Measurements from ENCODE around the gene PLIN4. TPM values are rescaled to one million over a fixed set of nuclear protein-coding genes. Genes with fewer than 3 reads are reported as not detected.

The PLIN4 gene
- total RNA-seq, 1 donor from 2014 or later, result 4.1 TPM

- TF ChIP-seq CTCF (IDR thresholded peaks at IDR 0.05), result no peak
- no peak overlapping the region for H3K27ac ChIP-seq
- H3K9me3 ChIP-seq, result no peaks in the 10 kb centered on the region
- ATAC-seq (no peak), DNase-seq (no peak)
- no peaks in the 10 kb centered on the region for H3K36me3 ChIP-seq
- H3K4me1 ChIP-seq, result no peaks in the 10 kb centered on the region
- H3K27me3 ChIP-seq, result no peaks in the 10 kb centered on the region
- intact Hi-C loops (cut with DNase I), result no loop called here
- H3K4me3 ChIP-seq, result no peak overlapping the region
Observed at GRCh38 chr19:4508698-4509097, 9.6 kb downstream of the PLIN4 start.

- Histone ChIP-seq H3K27me3 (no peaks in the 10 kb centered on the region), H3K4me3 (no peak overlapping the region), H3K27ac (no peak overlapping the region), H3K4me1 (no peaks in the 10 kb centered on the region), H3K9me3 (no peaks in the 10 kb centered on the region), H3K36me3 (no peaks in the 10 kb centered on the region)
- intact Hi-C loops (cut with DNase I), result no loop called here
- DNase-seq, result no peak
- no peak for TF ChIP-seq CTCF (IDR thresholded peaks at IDR 0.05)
- no peak for ATAC-seq
Observed at GRCh38 chr19:4507804-4508203, 10.5 kb downstream of the PLIN4 start.

GRCh38 chr19:4507150-4507452 is 11.2 kb downstream of the PLIN4 start:
- peaks cover 6% of the 10 kb centered on the region for H3K36me3 ChIP-seq
- H3K4me1 ChIP-seq, result no peaks in the 10 kb centered on the region
- H3K27ac ChIP-seq, result no peak overlapping the region
- intact Hi-C loops (cut with DNase I), result no loop called here
- H3K9me3 ChIP-seq, result no peaks in the 10 kb centered on the region
- DNase-seq (no peak), ATAC-seq (no peak)
- no peaks in the 10 kb centered on the region for H3K27me3 ChIP-seq
- H3K4me3 ChIP-seq, result no peak overlapping the region
- no peak for TF ChIP-seq CTCF (IDR thresholded peaks at IDR 0.05)

- no peaks in the 10 kb centered on the region for H3K9me3 ChIP-seq
- no peak for ATAC-seq
- no peak for TF ChIP-seq CTCF (IDR thresholded peaks at IDR 0.05)
- no peaks in the 10 kb centered on the region for H3K27me3 ChIP-seq
- intact Hi-C loops (cut with DNase I), result no loop called here
- H3K27ac ChIP-seq, result no peak overlapping the region
- H3K4me3 ChIP-seq, result no peak overlapping the region
- no peaks in the 10 kb centered on the region for H3K4me1 ChIP-seq
- no peak for DNase-seq
- peaks cover 8% of the 10 kb centered on the region for H3K36me3 ChIP-seq
Observed at GRCh38 chr19:4506449-4507149, 11.7 kb downstream of the PLIN4 start.

- H3K9me3 ChIP-seq, result no peaks in the 10 kb centered on the region
- no peak overlapping the region for H3K4me3 ChIP-seq
- intact Hi-C loops (cut with DNase I), result no loop called here
- no peaks in the 10 kb centered on the region for H3K27me3 ChIP-seq
- no peak for ATAC-seq
- no peak overlapping the region for H3K27ac ChIP-seq
- no peak for TF ChIP-seq CTCF (IDR thresholded peaks at IDR 0.05)
- no peak for DNase-seq
- no peaks in the 10 kb centered on the region for H3K4me1 ChIP-seq
- peaks cover 16% of the 10 kb centered on the region for H3K36me3 ChIP-seq
Observed at GRCh38 chr19:4505570-4506448, 12.5 kb downstream of the PLIN4 start.
